ENCODE measurements around the gene DCDC2C.
"Not testable (repeated sequence)": the region's sequence is repeated elsewhere in the genome, so short reads cannot be mapped to it uniquely, and the experiment has no call there.

The DCDC2C gene

GRCh38 chr2:3805201-3805939, 102.0 kb downstream of the DCDC2C start:
- H3K4me1 ChIP-seq (ENCODE audit: control insufficient read depth in 5 of 5, insufficient read depth in 5 of 5, low read length in 5 of 5) = no peaks in the 10 kb centered on the region
- H3K4me3 ChIP-seq (ENCODE audit: low read depth in 1 of 5, low read length in 5 of 5) = no peak overlapping the region
- H3K9ac ChIP-seq (ENCODE audit: low read length in 5 of 5) = no peak overlapping the region
- no peaks in the 10 kb centered on the region for H3K36me3 ChIP-seq (ENCODE audit: control insufficient read depth in 5 of 5, insufficient read depth in 5 of 5, low read length in 5 of 5)
- H3K9me3 ChIP-seq (ENCODE audit: control insufficient read depth in 5 of 5, low read length in 5 of 5) = no peaks in the 10 kb centered on the region
- no peak overlapping the region for H3K27ac ChIP-seq (ENCODE audit: low read depth, low read length)
- no peaks in the 10 kb centered on the region for H3K27me3 ChIP-seq (ENCODE audit: control insufficient read depth in 5 of 5, insufficient read depth in 4 of 5, low read length in 5 of 5)

- H3K36me3 ChIP-seq (ENCODE audit: control insufficient read depth in 5 of 5, insufficient read depth in 5 of 5, low read length in 5 of 5) = no peaks in the 10 kb centered on the region
- H3K9ac ChIP-seq (ENCODE audit: low read length in 5 of 5) = no peak overlapping the region
- H3K27ac ChIP-seq (ENCODE audit: low read depth, low read length) = no peak overlapping the region
- H3K27me3 ChIP-seq (ENCODE audit: control insufficient read depth in 5 of 5, insufficient read depth in 4 of 5, low read length in 5 of 5) = no peaks in the 10 kb centered on the region
- H3K9me3 ChIP-seq (ENCODE audit: control insufficient read depth in 5 of 5, low read length in 5 of 5) = no peaks in the 10 kb centered on the region
- no peak overlapping the region for H3K4me3 ChIP-seq (ENCODE audit: low read depth in 1 of 5, low read length in 5 of 5)
- no peaks in the 10 kb centered on the region for H3K4me1 ChIP-seq (ENCODE audit: control insufficient read depth in 5 of 5, insufficient read depth in 5 of 5, low read length in 5 of 5)
These were observed 102.8 kb downstream of the DCDC2C start for GRCh38 chr2:3806168-3806567.

GRCh38 chr2:3806730-3807129, 103.4 kb downstream of the DCDC2C start:
- H3K27me3 ChIP-seq (ENCODE audit: control insufficient read depth in 5 of 5, insufficient read depth in 4 of 5, low read length in 5 of 5) = no peaks in the 10 kb centered on the region
- H3K9ac ChIP-seq (ENCODE audit: low read length in 5 of 5) = no peak overlapping the region
- no peaks in the 10 kb centered on the region for H3K4me1 ChIP-seq (ENCODE audit: control insufficient read depth in 5 of 5, insufficient read depth in 5 of 5, low read length in 5 of 5)
- no peaks in the 10 kb centered on the region for H3K9me3 ChIP-seq (ENCODE audit: control insufficient read depth in 5 of 5, low read length in 5 of 5)
- H3K36me3 ChIP-seq (ENCODE audit: control insufficient read depth in 5 of 5, insufficient read depth in 5 of 5, low read length in 5 of 5) = no peaks in the 10 kb centered on the region
- no peak overlapping the region for H3K27ac ChIP-seq (ENCODE audit: low read depth, low read length)
- H3K4me3 ChIP-seq (ENCODE audit: low read depth in 1 of 5, low read length in 5 of 5) = no peak overlapping the region

- no peaks in the 10 kb centered on the region for H3K4me1 ChIP-seq (ENCODE audit: control insufficient read depth in 5 of 5, insufficient read depth in 5 of 5, low read length in 5 of 5)
- no peaks in the 10 kb centered on the region for H3K27me3 ChIP-seq (ENCODE audit: control insufficient read depth in 5 of 5, insufficient read depth in 4 of 5, low read length in 5 of 5)
- no peak overlapping the region for H3K9ac ChIP-seq (ENCODE audit: low read length in 5 of 5)
- no peak overlapping the region for H3K27ac ChIP-seq (ENCODE audit: low read depth, low read length)
- H3K4me3 ChIP-seq (ENCODE audit: low read depth in 1 of 5, low read length in 5 of 5) = no peak overlapping the region
- no peaks in the 10 kb centered on the region for H3K36me3 ChIP-seq (ENCODE audit: control insufficient read depth in 5 of 5, insufficient read depth in 5 of 5, low read length in 5 of 5)
- H3K9me3 ChIP-seq (ENCODE audit: control insufficient read depth in 5 of 5, low read length in 5 of 5) = no peaks in the 10 kb centered on the region
These were observed 104.5 kb downstream of the DCDC2C start for GRCh38 chr2:3807853-3808252.

GRCh38 chr2:3814706-3815245, 111.4 kb downstream of the DCDC2C start:
- Histone ChIP-seq H3K4me1 (ENCODE audit: control insufficient read depth in 5 of 5, insufficient read depth in 5 of 5, low read length in 5 of 5) (no peaks in the 10 kb centered on the region), H3K9me3 (ENCODE audit: control insufficient read depth in 5 of 5, low read length in 5 of 5) (peaks cover 0 to 27% (median 10%) of the 10 kb centered on the region in 5 donors), H3K27me3 (ENCODE audit: control insufficient read depth in 5 of 5, insufficient read depth in 4 of 5, low read length in 5 of 5) (no peaks in the 10 kb centered on the region), H3K9ac (ENCODE audit: low read length in 5 of 5) (no peak overlapping the region), H3K36me3 (ENCODE audit: control insufficient read depth in 5 of 5, insufficient read depth in 5 of 5, low read length in 5 of 5) (no peaks in the 10 kb centered on the region), H3K27ac (ENCODE audit: low read depth, low read length) (no peak overlapping the region), H3K4me3 (ENCODE audit: low read depth in 1 of 5, low read length in 5 of 5) (no peak overlapping the region)

GRCh38 chr2:3817144-3817543, 113.8 kb downstream of the DCDC2C start:
- H3K27ac ChIP-seq (ENCODE audit: low read depth, low read length); H3K4me3 ChIP-seq (ENCODE audit: low read depth in 1 of 5, low read length in 5 of 5); H3K36me3 ChIP-seq (ENCODE audit: control insufficient read depth in 5 of 5, insufficient read depth in 5 of 5, low read length in 5 of 5); H3K9ac ChIP-seq (ENCODE audit: low read length in 5 of 5); H3K4me1 ChIP-seq (ENCODE audit: control insufficient read depth in 5 of 5, insufficient read depth in 5 of 5, low read length in 5 of 5); H3K27me3 ChIP-seq (ENCODE audit: control insufficient read depth in 5 of 5, insufficient read depth in 4 of 5, low read length in 5 of 5): not testable (repeated sequence)
- peaks cover 0 to 27% (median 10%) of the 10 kb centered on the region in 5 donors for H3K9me3 ChIP-seq (ENCODE audit: control insufficient read depth in 5 of 5, low read length in 5 of 5)

GRCh38 chr2:3823748-3824147, 120.4 kb downstream of the DCDC2C start:
- Histone ChIP-seq H3K36me3 (ENCODE audit: control insufficient read depth in 5 of 5, insufficient read depth in 5 of 5, low read length in 5 of 5) (no peaks in the 10 kb centered on the region), H3K9me3 (ENCODE audit: control insufficient read depth in 5 of 5, low read length in 5 of 5) (no peaks in the 10 kb centered on the region)

GRCh38 chr2:3827673-3828575, 124.5 kb downstream of the DCDC2C start:
- Histone ChIP-seq H3K4me1 (ENCODE audit: control insufficient read depth in 5 of 5, insufficient read depth in 5 of 5, low read length in 5 of 5) (peaks cover 0 to 5% (median 0%) of the 10 kb centered on the region in 5 donors), H3K36me3 (ENCODE audit: control insufficient read depth in 5 of 5, insufficient read depth in 5 of 5, low read length in 5 of 5) (no peaks in the 10 kb centered on the region), H3K4me3 (ENCODE audit: low read depth in 1 of 5, low read length in 5 of 5) (no peak overlapping the region), H3K9me3 (ENCODE audit: control insufficient read depth in 5 of 5, low read length in 5 of 5) (peaks cover 0 to 7% (median 3%) of the 10 kb centered on the region in 5 donors), H3K9ac (ENCODE audit: low read length in 5 of 5) (no peak overlapping the region), H3K27me3 (ENCODE audit: control insufficient read depth in 5 of 5, insufficient read depth in 4 of 5, low read length in 5 of 5) (no peaks in the 10 kb centered on the region), H3K27ac (ENCODE audit: low read depth, low read length) (no peak overlapping the region)

More at GRCh38 chr2:3823748-3824147, 120.4 kb downstream of the DCDC2C start:
- Histone ChIP-seq H3K27me3 (ENCODE audit: control insufficient read depth in 5 of 5, insufficient read depth in 4 of 5, low read length in 5 of 5) (no peaks in the 10 kb centered on the region), H3K27ac (ENCODE audit: low read depth, low read length) (no peak overlapping the region), H3K4me3 (ENCODE audit: low read depth in 1 of 5, low read length in 5 of 5) (no peak overlapping the region), H3K9ac (ENCODE audit: low read length in 5 of 5) (no peak overlapping the region), H3K4me1 (ENCODE audit: control insufficient read depth in 5 of 5, insufficient read depth in 5 of 5, low read length in 5 of 5) (no peaks in the 10 kb centered on the region)

GRCh38 chr2:3830796-3831195, 127.4 kb downstream of the DCDC2C start:
- peaks cover 0 to 10% (median 6%) of the 10 kb centered on the region in 5 donors for H3K9me3 ChIP-seq (ENCODE audit: control insufficient read depth in 5 of 5, low read length in 5 of 5)
- no peak overlapping the region for H3K9ac ChIP-seq (ENCODE audit: low read length in 5 of 5)
- H3K27me3 ChIP-seq (ENCODE audit: control insufficient read depth in 5 of 5, insufficient read depth in 4 of 5, low read length in 5 of 5) = no peaks in the 10 kb centered on the region
- H3K36me3 ChIP-seq (ENCODE audit: control insufficient read depth in 5 of 5, insufficient read depth in 5 of 5, low read length in 5 of 5) = no peaks in the 10 kb centered on the region
- H3K27ac ChIP-seq (ENCODE audit: low read depth, low read length) = no peak overlapping the region
- no peak overlapping the region for H3K4me3 ChIP-seq (ENCODE audit: low read depth in 1 of 5, low read length in 5 of 5)
- H3K4me1 ChIP-seq (ENCODE audit: control insufficient read depth in 5 of 5, insufficient read depth in 5 of 5, low read length in 5 of 5) = peaks cover 0 to 5% (median 0%) of the 10 kb centered on the region in 5 donors

GRCh38 chr2:3837086-3837485, 133.7 kb downstream of the DCDC2C start:
- H3K36me3 ChIP-seq (ENCODE audit: control insufficient read depth in 5 of 5, insufficient read depth in 5 of 5, low read length in 5 of 5) = no peaks in the 10 kb centered on the region
- no peak overlapping the region for H3K4me3 ChIP-seq (ENCODE audit: low read depth in 1 of 5, low read length in 5 of 5)
- peaks cover 0 to 10% (median 6%) of the 10 kb centered on the region in 5 donors for H3K9me3 ChIP-seq (ENCODE audit: control insufficient read depth in 5 of 5, low read length in 5 of 5)
- H3K27me3 ChIP-seq (ENCODE audit: control insufficient read depth in 5 of 5, insufficient read depth in 4 of 5, low read length in 5 of 5) = no peaks in the 10 kb centered on the region
- no peak overlapping the region for H3K27ac ChIP-seq (ENCODE audit: low read depth, low read length)
- H3K4me1 ChIP-seq (ENCODE audit: control insufficient read depth in 5 of 5, insufficient read depth in 5 of 5, low read length in 5 of 5) = peaks cover 0 to 20% (median 10%) of the 10 kb centered on the region in 5 donors
- no peak overlapping the region for H3K9ac ChIP-seq (ENCODE audit: low read length in 5 of 5)

All from subcutaneous abdominal adipose tissue (tissue), 5 donors.